A673 (cell line): ENCODE data around the gene ISOC2. TPM values are rescaled to one million over a fixed set of nuclear protein-coding genes. Genes with fewer than 3 reads are reported as not detected.

ENCODE experiments used
- BruUV-seq: library from RNA; stranded (reverse); fragments of 400-500 nt; replicated peaks from 2 replicates; lab custom pipeline; 2021; lab: Mats Ljungman, UMichigan
- CTCF ChIA-PET: fragments of 300-600 bp; sonication (Branson Sonifier 250); formaldehyde crosslinking; loops from one replicate; lab custom pipeline; 2022; ENCODE audit warnings: antibody characterized with exemption; lab: Charles Lee
- POLR2A ChIA-PET: fragments of 300-600 bp; sonication (Branson Sonifier 250); formaldehyde crosslinking; loops from one replicate; lab custom pipeline; 2022; ENCODE audit warnings: antibody characterized with exemption; ENCODE audit not compliant: low non-redundant PET; lab: Charles Lee
- DNase-seq: peaks from one replicate; pipeline ENCODE4 v3.0.0-alpha.2; 2015; ENCODE audit warnings: low spot score
- H3K27ac ChIP-seq: fragments of 200-600 bp; sonication (generic); 2 replicates; pipeline ENCODE4 v1.5.1; 2016; ENCODE audit warnings: mixed run types, low read depth, mild to moderate bottlenecking, mixed read lengths, antibody characterized with exemption, low read length; ENCODE audit not compliant: poor library complexity, severe bottlenecking
- H3K27me3 ChIP-seq: fragments of 200-600 bp; sonication (generic); replicated peaks from 2 replicates; pipeline ENCODE4 v1.6.1; 2017; ENCODE audit warnings: mixed run types, low read depth, mild to moderate bottlenecking, mixed read lengths, antibody characterized with exemption, low read length; ENCODE audit not compliant: insufficient read depth, poor library complexity
- H3K36me3 ChIP-seq: fragments of 200-600 bp; sonication (generic); 2 replicates; pipeline ENCODE4 v1.6.1; 2016; ENCODE audit warnings: mixed run types, mild to moderate bottlenecking, mixed read lengths, antibody characterized with exemption, low read length; ENCODE audit not compliant: insufficient read depth, poor library complexity, severe bottlenecking
- H3K4me1 ChIP-seq: fragments of 200-600 bp; sonication (generic); 2 replicates; pipeline ENCODE4 v1.6.1; 2017; ENCODE audit warnings: mixed run types, mild to moderate bottlenecking, mixed read lengths, antibody characterized with exemption, low read length; ENCODE audit not compliant: insufficient read depth, poor library complexity, severe bottlenecking
- H3K4me3 ChIP-seq: fragments of 200-600 bp; sonication (generic); 2 replicates; pipeline ENCODE4 v1.5.1; 2016; ENCODE audit warnings: low read depth, mixed run types, mild to moderate bottlenecking, mixed read lengths, low read length; ENCODE audit not compliant: poor library complexity, severe bottlenecking
- H3K9me3 ChIP-seq: fragments of 200-600 bp; sonication (generic); 2 replicates; pipeline ENCODE4 v1.6.1; 2016; ENCODE audit warnings: mixed run types, low read depth, mild to moderate bottlenecking, mixed read lengths, antibody characterized with exemption, low read length; ENCODE audit not compliant: poor library complexity, severe bottlenecking
- EZH2 ChIP-seq: fragments of 200-600 bp; sonication (generic); IDR thresholded peaks from 2 replicates; pipeline ENCODE4 v1.6.1; 2017; ENCODE audit warnings: borderline replicate concordance, low read depth, mild to moderate bottlenecking, mixed read lengths, antibody characterized with exemption, low read length; ENCODE audit not compliant: poor library complexity, severe bottlenecking
- intact Hi-C: fragments of 100-400 bp; cut with micrococcal nuclease; formaldehyde crosslinking; loops from one replicate; pipeline ENCODE4 v1.10.0; 2022; ENCODE audit not compliant: unreplicated experiment
- total RNA-seq: library from RNA; stranded (reverse); gene quantifications from 2 replicates; pipeline ENCODE4 v1.2.3, GENCODE V29; 2021
- TF ChIP-seq, protein P1 (sequence below): fragments of 300-800, 200-600 bp; sonication (generic); conservative IDR thresholded peaks from 2 replicates; pipeline ENCODE4 v1.5.1; 2017; ENCODE audit warnings: low read depth, mild to moderate bottlenecking, antibody characterized with exemption, low read length, moderate library complexity, mixed read lengths

Gene ISOC2
- total RNA-seq, 1 experiment from 2014 or later, result 33.2 TPM

GRCh38 chr19:55504981-55505380 is 43.5 kb upstream of the ISOC2 start:
- Histone ChIP-seq H3K36me3 (no peaks in the 10 kb centered on the region), H3K4me3 (no peak overlapping the region), H3K27me3 (no peaks in the 10 kb centered on the region), H3K4me1 (no peaks in the 10 kb centered on the region), H3K9me3 (no peaks in the 10 kb centered on the region), H3K27ac (no peak overlapping the region)
- DNase-seq, result no peak
- POLR2A ChIA-PET, result no interaction called here
- CTCF ChIA-PET, result interaction anchor here (1.5 kb wide), 1 partner anchor 364 kb away, joined by 9 read pairs; no protein-coding TSS in a partner anchor
- BruUV-seq, result no TSS peak
- intact Hi-C loops, result loop anchor here (5.0 kb wide), 1 partner anchor 38 kb away; no protein-coding TSS in a partner anchor
- TF ChIP-seq EZH2, result no peak
- TF ChIP-seq, protein P1, sequence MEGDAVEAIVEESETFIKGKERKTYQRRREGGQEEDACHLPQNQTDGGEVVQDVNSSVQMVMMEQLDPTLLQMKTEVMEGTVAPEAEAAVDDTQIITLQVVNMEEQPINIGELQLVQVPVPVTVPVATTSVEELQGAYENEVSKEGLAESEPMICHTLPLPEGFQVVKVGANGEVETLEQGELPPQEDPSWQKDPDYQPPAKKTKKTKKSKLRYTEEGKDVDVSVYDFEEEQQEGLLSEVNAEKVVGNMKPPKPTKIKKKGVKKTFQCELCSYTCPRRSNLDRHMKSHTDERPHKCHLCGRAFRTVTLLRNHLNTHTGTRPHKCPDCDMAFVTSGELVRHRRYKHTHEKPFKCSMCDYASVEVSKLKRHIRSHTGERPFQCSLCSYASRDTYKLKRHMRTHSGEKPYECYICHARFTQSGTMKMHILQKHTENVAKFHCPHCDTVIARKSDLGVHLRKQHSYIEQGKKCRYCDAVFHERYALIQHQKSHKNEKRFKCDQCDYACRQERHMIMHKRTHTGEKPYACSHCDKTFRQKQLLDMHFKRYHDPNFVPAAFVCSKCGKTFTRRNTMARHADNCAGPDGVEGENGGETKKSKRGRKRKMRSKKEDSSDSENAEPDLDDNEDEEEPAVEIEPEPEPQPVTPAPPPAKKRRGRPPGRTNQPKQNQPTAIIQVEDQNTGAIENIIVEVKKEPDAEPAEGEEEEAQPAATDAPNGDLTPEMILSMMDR, result no peak

DNA sequence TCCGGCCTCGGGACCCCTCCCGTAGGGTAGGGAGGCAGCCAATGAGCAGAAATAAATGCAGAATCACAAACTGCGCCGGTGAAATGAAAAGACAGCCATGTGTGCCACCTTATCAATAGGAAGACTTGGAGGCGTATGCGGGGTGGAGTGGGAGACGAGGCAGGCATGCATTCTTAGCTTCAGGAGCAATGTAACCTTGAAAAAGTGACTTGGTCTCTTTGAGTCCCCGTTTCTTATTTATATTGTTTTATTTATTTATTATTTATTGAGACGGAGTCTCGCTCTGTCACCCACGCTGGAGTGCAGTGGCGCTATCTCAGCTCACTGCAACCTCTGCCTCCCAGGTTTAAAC is 42.8 kb upstream of the ISOC2 start:
- no TSS peak for BruUV-seq
- no peaks in the 10 kb centered on the region for H3K4me1 ChIP-seq
- no peaks in the 10 kb centered on the region for H3K9me3 ChIP-seq
- intact Hi-C loops, result loop anchor here (5.0 kb wide), 1 partner anchor 37 kb away; no protein-coding TSS in a partner anchor
- no peak for DNase-seq
- no peaks in the 10 kb centered on the region for H3K36me3 ChIP-seq
- TF ChIP-seq, protein P1, result no peak; the same call in 1 of the 2 replicates
- no peak overlapping the region for H3K27ac ChIP-seq
- CTCF ChIA-PET, result interaction anchor here (0.7 to 1.5 kb wide), 11 partner anchors 9 to 623 kb away, joined by 3 to 9 read pairs (median 4); partner anchors contain the start of genes ISOC2, NAT14 and ZNF628
- no peaks in the 10 kb centered on the region for H3K27me3 ChIP-seq
- POLR2A ChIA-PET, result interaction anchor here (0.6 kb wide), 2 partner anchors 35 to 90 kb away, joined by 6 to 13 read pairs; no protein-coding TSS in a partner anchor
- no peak overlapping the region for H3K4me3 ChIP-seq

DNA sequence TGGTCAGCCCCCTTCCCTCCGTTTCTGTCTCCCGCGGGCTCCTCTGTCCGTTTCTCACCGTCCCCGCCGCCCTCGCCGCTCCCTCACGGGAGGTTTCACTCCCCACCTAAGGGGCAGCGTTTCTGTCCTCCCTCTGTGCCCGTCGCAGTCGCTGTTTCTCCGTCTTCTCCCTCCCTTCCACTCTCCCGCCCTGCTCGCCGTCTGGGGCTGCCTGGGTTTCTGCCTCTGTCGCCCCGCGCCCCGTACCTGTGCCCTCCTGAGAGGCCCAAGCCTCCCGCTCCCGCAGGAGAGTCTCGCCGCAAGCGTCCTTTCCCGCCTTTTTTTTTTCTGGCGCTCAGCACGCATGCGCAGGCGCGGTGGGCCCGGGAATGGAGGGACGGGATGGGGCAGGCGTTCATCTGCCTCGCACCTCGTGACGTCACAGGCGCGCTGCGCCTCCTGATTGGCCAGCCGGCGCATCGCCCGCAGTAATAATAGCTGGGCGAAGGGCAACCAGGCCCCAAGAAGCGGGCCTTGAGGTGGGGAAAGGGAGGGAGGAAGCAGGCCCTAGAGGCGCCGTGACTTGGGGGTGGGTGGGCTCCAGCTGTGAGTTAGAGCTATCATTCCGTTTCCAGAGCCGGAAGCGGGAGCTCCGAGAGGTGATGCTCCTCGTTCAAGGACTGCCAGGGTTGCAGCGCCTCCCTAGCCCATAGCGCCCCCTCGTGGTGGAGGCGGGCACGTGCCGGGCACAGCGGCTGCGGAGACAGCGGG is 42.2 kb upstream of the ISOC2 start:
- Histone ChIP-seq H3K4me1 (no peaks in the 10 kb centered on the region), H3K9me3 (no peaks in the 10 kb centered on the region), H3K36me3 (no peaks in the 10 kb centered on the region), H3K27ac (no peak overlapping the region), H3K4me3 (no peak overlapping the region), H3K27me3 (no peaks in the 10 kb centered on the region)
- no TSS peak for BruUV-seq
- ChIA-PET CTCF (interaction anchor here (0.6 to 1.5 kb wide), 17 partner anchors 9 to 811 kb away, joined by 3 to 9 read pairs (median 4); partner anchors contain the start of genes ISOC2, NAT14, ZNF628 and ZSCAN5A), POLR2A (interaction anchor here (0.6 kb wide), 3 partner anchors 35 to 153 kb away, joined by 6 to 13 read pairs (median 6); no protein-coding TSS in a partner anchor)
- DNase-seq, result peak; percentile 90
- intact Hi-C loops, result loop anchor here (5.0 kb wide), 1 partner anchor 36 kb away; no protein-coding TSS in a partner anchor
- no peak for TF ChIP-seq EZH2
- TF ChIP-seq, protein P1, result peak; percentile 97
